HAP-1 (cell line): ENCODE data around the gene RASAL2.
"Not testable (repeated sequence)": the region's sequence is repeated elsewhere in the genome, so short reads cannot be mapped to it uniquely, and the experiment has no call there.

Experiments
- DNase-seq, 2 experiments: peaks; one replicate each; pipeline ENCODE4 v3.0.0-alpha.2; 2016 to 2020; ENCODE audit warnings: low spot score in 2 of 2
- H3K27me3 ChIP-seq: fragments of 250-450 bp; sonication (Bioruptor Pico); 2 replicates; pipeline ENCODE4 v1.5.1; 2020; ENCODE audit warnings: low read depth, mild to moderate bottlenecking, moderate library complexity
- H3K36me3 ChIP-seq: fragments of 250-450 bp; sonication (Bioruptor Pico); replicated peaks from 2 replicates; pipeline ENCODE4 v1.5.1; 2020; ENCODE audit warnings: mild to moderate bottlenecking
- H3K4me1 ChIP-seq: fragments of 250-450 bp; sonication (Bioruptor Pico); 2 replicates; pipeline ENCODE4 v1.5.1; 2020; ENCODE audit warnings: mild to moderate bottlenecking
- H3K4me3 ChIP-seq: fragments of 250-450 bp; sonication (Bioruptor Pico); 2 replicates; pipeline ENCODE4 v1.5.1; 2020; ENCODE audit warnings: mild to moderate bottlenecking, moderate library complexity
- H3K9me3 ChIP-seq: fragments of 250-450 bp; sonication (Bioruptor Pico); 2 replicates; pipeline ENCODE4 v1.5.1; 2020; ENCODE audit warnings: mild to moderate bottlenecking, moderate library complexity
- in situ Hi-C: fragments of 300-500 bp; cut with MboI; formaldehyde crosslinking; loops from 3 replicates; pipeline ENCODE4 v1.14.3; 2020; ENCODE audit warnings: low sequenced_read_pairs, inconsistent platforms, mixed read lengths

Gene RASAL2

GRCh38 chr1:178091454-178091853, 2.5 kb upstream of the RASAL2 start:
- H3K4me1 ChIP-seq: peaks cover 20% of the 10 kb centered on the region
- DNase-seq, H3K27me3 ChIP-seq, H3K9me3 ChIP-seq, H3K36me3 ChIP-seq, in situ Hi-C loops, H3K4me3 ChIP-seq: not testable (repeated sequence)

- Histone ChIP-seq H3K36me3 (no peaks in the 10 kb centered on the region), H3K9me3 (no peaks in the 10 kb centered on the region), H3K4me3 (peak overlapping the region; percentile 84; the same call in 1 of the 2 replicates), H3K27me3 (no peaks in the 10 kb centered on the region), H3K4me1 (peaks cover 25% of the 10 kb centered on the region)
- DNase-seq: no peak
- in situ Hi-C loops: no loop called here
Measured at GRCh38 chr1:178091986-178092745, 1.7 kb upstream of the RASAL2 start.

- in situ Hi-C loops: no loop called here
- H3K9me3 ChIP-seq: no peaks in the 10 kb centered on the region
- peak overlapping the region; percentile 84 for H3K4me3 ChIP-seq
- peak in 1 of 2 experiments; percentile 72 for DNase-seq
- H3K36me3 ChIP-seq: no peaks in the 10 kb centered on the region
- H3K4me1 ChIP-seq: peaks cover 34% of the 10 kb centered on the region
- H3K27me3 ChIP-seq: no peaks in the 10 kb centered on the region
Measured at GRCh38 chr1:178092878-178093493, 918 bp upstream of the RASAL2 start.

GRCh38 chr1:178093494-178093950, 382 bp upstream of the RASAL2 start:
- peaks cover 39% of the 10 kb centered on the region for H3K4me1 ChIP-seq
- H3K9me3 ChIP-seq: no peaks in the 10 kb centered on the region
- peak; percentile 96 to 98 for DNase-seq
- in situ Hi-C loops: no loop called here
- no peaks in the 10 kb centered on the region for H3K27me3 ChIP-seq
- no peaks in the 10 kb centered on the region for H3K36me3 ChIP-seq
- peak overlapping the region; percentile 84 for H3K4me3 ChIP-seq

- DNase-seq: peak; percentile 14 to 23
- H3K4me3 ChIP-seq: peak overlapping the region; percentile 84
- no peaks in the 10 kb centered on the region for H3K9me3 ChIP-seq
- in situ Hi-C loops: no loop called here
- H3K27me3 ChIP-seq: no peaks in the 10 kb centered on the region
- H3K4me1 ChIP-seq: peaks cover 43% of the 10 kb centered on the region
- no peaks in the 10 kb centered on the region for H3K36me3 ChIP-seq
Measured at GRCh38 chr1:178094739-178095645, 1.1 kb downstream of the RASAL2 start.

GRCh38 chr1:178096421-178096820, 2.5 kb downstream of the RASAL2 start:
- in situ Hi-C loops: no loop called here
- H3K36me3 ChIP-seq: no peaks in the 10 kb centered on the region
- peak overlapping the region; percentile 84 for H3K4me3 ChIP-seq
- peaks cover 43% of the 10 kb centered on the region for H3K4me1 ChIP-seq
- H3K9me3 ChIP-seq: no peaks in the 10 kb centered on the region
- no peaks in the 10 kb centered on the region for H3K27me3 ChIP-seq
- no peak for DNase-seq

- DNase-seq: peak; percentile 18 to 34
- Histone ChIP-seq H3K9me3 (no peaks in the 10 kb centered on the region), H3K36me3 (no peaks in the 10 kb centered on the region), H3K4me3 (no peak overlapping the region), H3K4me1 (peaks cover 36% of the 10 kb centered on the region), H3K27me3 (no peaks in the 10 kb centered on the region)
- in situ Hi-C loops: no loop called here
Measured at GRCh38 chr1:178098262-178098661, 4.4 kb downstream of the RASAL2 start.

- H3K4me1 ChIP-seq: peaks cover 25% of the 10 kb centered on the region
- in situ Hi-C loops: no loop called here
- H3K9me3 ChIP-seq: no peaks in the 10 kb centered on the region
- DNase-seq: no peak
- H3K4me3 ChIP-seq: no peak overlapping the region
- H3K27me3 ChIP-seq: no peaks in the 10 kb centered on the region
- no peaks in the 10 kb centered on the region for H3K36me3 ChIP-seq
Measured at GRCh38 chr1:178101266-178101630, 7.3 kb downstream of the RASAL2 start.

GRCh38 chr1:178101654-178102053, 7.8 kb downstream of the RASAL2 start:
- no peak for DNase-seq
- H3K4me3 ChIP-seq: no peak overlapping the region
- peaks cover 21% of the 10 kb centered on the region for H3K4me1 ChIP-seq
- no peaks in the 10 kb centered on the region for H3K27me3 ChIP-seq
- no peaks in the 10 kb centered on the region for H3K9me3 ChIP-seq
- in situ Hi-C loops: no loop called here
- H3K36me3 ChIP-seq: no peaks in the 10 kb centered on the region

- Histone ChIP-seq H3K4me1 (peaks cover 17% of the 10 kb centered on the region), H3K4me3 (no peak overlapping the region)
- in situ Hi-C loops: no loop called here
Measured at GRCh38 chr1:178102218-178102617, 8.3 kb downstream of the RASAL2 start.

GRCh38 chr1:178107823-178108222, 13.9 kb downstream of the RASAL2 start:
- H3K9me3 ChIP-seq: no peaks in the 10 kb centered on the region
- no peaks in the 10 kb centered on the region for H3K27me3 ChIP-seq
- no peak for DNase-seq
- H3K36me3 ChIP-seq: no peaks in the 10 kb centered on the region
- no peaks in the 10 kb centered on the region for H3K4me1 ChIP-seq
- in situ Hi-C loops: no loop called here
- no peak overlapping the region for H3K4me3 ChIP-seq

More at GRCh38 chr1:178102218-178102617, 8.3 kb downstream of the RASAL2 start:
- no peaks in the 10 kb centered on the region for H3K9me3 ChIP-seq
- no peak for DNase-seq
- no peaks in the 10 kb centered on the region for H3K27me3 ChIP-seq
- H3K36me3 ChIP-seq: no peaks in the 10 kb centered on the region

GRCh38 chr1:178109348-178110143, 15.6 kb downstream of the RASAL2 start:
- H3K4me1 ChIP-seq: no peaks in the 10 kb centered on the region
- no peaks in the 10 kb centered on the region for H3K9me3 ChIP-seq
- H3K36me3 ChIP-seq: no peaks in the 10 kb centered on the region
- in situ Hi-C loops: no loop called here
- H3K27me3 ChIP-seq: no peaks in the 10 kb centered on the region
- no peak for DNase-seq
- H3K4me3 ChIP-seq: no peak overlapping the region

- H3K27me3 ChIP-seq: no peaks in the 10 kb centered on the region
- in situ Hi-C loops: no loop called here
- no peaks in the 10 kb centered on the region for H3K4me1 ChIP-seq
- H3K4me3 ChIP-seq: no peak overlapping the region
- H3K9me3 ChIP-seq: no peaks in the 10 kb centered on the region
- no peaks in the 10 kb centered on the region for H3K36me3 ChIP-seq
- DNase-seq: no peak
Measured at GRCh38 chr1:178115260-178115659, 21.4 kb downstream of the RASAL2 start.
